GM19438 (cell line): ENCODE results near the gene SLC38A3.

Source experiments
- ATAC-seq: cut with Tn5 transposase; IDR thresholded peaks from one replicate; pipeline ENCODE4 v1.9.1; 2021; ENCODE audit warnings: low read depth; ENCODE audit not compliant: unreplicated experiment

SLC38A3 gene

GRCh38 chr3:50168791-50169190 is 36.3 kb upstream of the SLC38A3 start:
- no peak for ATAC-seq

GRCh38 chr3:50169232-50169832 is 35.7 kb upstream of the SLC38A3 start:
- ATAC-seq: no peak

- ATAC-seq: no peak
These were observed 35.2 kb upstream of the SLC38A3 start for GRCh38 chr3:50169858-50170257.

DNA sequence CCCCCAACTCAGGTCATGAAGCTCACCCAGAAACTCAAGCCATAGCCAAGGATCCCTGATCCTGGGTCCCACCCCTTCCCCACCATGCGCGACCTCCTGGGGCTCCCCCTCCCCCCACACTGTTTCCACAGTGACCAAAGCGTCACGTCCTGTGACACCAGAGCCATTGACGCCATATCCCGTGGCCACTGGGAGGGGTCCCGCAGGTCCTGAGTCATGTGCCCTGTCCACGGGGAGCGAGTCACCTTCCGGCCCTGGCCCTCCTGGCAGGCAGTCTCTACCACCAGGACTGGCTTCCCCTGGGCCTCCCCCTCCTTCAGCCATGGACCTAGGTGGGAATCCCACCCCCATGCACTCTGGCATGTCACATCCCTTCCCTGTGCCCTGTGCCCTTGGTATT is 34.4 kb upstream of the SLC38A3 start:
- ATAC-seq: no peak

DNA sequence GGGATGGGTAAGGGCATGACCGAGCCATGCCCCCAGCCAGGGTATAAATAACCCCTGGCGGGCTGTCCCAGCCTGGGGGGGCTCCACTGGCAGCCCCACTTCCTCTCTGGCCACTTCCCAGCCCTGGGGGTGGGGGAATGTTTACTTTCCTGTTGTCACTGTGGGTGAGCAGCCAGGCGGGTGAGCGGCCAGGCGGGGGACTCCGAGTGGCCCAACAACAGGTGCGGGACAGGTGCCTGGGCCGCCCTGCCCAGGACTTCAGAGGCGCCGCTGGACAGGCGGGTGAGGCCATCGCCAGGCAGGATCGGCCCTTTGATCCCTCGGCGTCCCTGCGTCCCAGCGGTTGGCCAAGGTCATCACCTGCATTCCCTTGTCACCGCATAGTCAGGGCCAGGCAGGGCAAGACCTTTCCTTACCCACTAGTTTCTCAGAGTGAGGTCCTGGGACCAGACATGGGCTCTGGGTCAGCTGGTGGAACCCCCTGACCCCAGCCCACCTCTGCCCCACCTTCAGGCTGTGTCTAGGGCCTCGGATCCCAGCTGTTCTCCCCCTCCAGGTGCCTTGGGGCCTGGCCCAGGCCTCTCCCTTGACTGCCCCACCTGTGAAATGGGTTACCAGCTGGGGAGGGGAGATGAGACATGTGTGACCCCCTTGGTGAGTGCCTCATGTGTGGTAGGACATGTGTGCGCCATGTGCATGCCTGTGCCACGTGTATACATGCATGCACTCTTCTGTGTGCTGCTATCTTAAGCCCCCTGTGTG is 33.4 kb upstream of the SLC38A3 start:
- ATAC-seq: no peak

GRCh38 chr3:50172626-50173220 is 32.3 kb upstream of the SLC38A3 start:
- no peak for ATAC-seq

GRCh38 chr3:50173685-50174516 is 31.2 kb upstream of the SLC38A3 start:
- ATAC-seq: no peak

GRCh38 chr3:50174517-50174895 is 30.6 kb upstream of the SLC38A3 start:
- no peak for ATAC-seq

- ATAC-seq: no peak
These were observed 30.0 kb upstream of the SLC38A3 start for GRCh38 chr3:50174947-50175524.

DNA sequence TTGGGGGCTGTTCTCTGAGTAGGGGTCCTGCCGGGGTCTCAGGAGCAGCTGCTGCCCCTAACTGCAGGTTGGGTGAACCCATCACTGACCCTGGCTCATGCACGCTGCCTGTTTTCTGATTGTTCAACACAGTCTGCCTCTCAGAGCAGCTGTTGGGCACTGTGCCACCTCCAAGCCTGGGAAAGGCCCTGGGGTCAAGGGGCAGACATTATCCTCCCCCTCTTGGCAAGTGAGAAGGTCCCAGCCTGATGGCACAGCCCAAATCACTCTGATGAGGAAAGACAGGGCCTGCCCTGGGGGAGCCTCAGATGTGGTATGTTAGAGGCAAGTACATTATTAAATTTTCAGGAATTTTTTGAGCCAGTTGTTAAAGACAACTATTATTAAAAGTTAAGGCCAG is 27.7 kb upstream of the SLC38A3 start:
- ATAC-seq: no peak

GRCh38 chr3:50179710-50180109 is 25.4 kb upstream of the SLC38A3 start:
- ATAC-seq: no peak

- no peak for ATAC-seq
These were observed 23.1 kb upstream of the SLC38A3 start for GRCh38 chr3:50181985-50182384.

DNA sequence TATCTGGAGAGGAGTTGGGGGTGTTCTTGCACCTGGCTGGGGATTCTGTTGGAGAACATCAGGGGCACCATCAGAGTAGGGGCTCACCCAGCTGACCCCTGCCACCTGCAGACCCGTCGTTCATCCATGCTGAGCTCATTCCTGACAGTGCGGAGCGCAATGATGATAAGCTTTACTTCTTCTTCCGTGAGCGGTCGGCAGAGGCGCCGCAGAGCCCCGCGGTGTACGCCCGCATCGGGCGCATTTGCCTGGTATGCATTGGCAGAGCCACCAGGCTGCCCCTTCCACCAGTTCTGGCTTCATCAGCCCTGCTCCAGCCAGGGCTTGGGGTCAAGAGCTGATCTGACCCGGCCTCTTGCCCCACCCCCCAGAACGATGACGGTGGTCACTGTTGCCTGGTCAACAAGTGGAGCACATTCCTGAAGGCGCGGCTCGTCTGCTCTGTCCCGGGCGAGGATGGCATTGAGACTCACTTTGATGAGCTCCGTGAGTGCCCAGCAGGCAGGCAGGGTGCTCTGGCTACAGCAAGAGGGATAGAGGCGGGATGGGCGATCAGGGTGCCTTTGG is 22.5 kb upstream of the SLC38A3 start:
- no peak for ATAC-seq

DNA sequence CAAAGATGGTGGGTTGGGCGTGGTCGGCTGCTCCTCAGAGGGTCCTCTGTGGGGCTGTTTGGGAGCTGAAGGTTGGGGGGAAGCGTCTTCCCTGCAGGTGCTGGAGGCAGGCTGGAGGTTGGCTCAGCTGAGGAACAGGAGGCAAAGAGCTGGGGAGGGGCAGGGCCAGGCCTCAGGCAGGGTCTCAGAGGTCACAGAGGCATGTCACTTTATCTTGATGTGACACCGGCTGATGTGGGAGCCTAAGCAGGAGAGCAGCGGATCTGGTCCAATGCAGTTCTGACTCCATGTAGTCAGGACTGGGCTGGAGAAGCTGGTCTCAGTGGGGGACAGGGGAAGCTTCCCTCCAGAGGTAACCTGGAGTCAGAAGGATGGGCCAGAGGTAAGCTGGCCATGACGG is 21.3 kb upstream of the SLC38A3 start:
- no peak for ATAC-seq

DNA sequence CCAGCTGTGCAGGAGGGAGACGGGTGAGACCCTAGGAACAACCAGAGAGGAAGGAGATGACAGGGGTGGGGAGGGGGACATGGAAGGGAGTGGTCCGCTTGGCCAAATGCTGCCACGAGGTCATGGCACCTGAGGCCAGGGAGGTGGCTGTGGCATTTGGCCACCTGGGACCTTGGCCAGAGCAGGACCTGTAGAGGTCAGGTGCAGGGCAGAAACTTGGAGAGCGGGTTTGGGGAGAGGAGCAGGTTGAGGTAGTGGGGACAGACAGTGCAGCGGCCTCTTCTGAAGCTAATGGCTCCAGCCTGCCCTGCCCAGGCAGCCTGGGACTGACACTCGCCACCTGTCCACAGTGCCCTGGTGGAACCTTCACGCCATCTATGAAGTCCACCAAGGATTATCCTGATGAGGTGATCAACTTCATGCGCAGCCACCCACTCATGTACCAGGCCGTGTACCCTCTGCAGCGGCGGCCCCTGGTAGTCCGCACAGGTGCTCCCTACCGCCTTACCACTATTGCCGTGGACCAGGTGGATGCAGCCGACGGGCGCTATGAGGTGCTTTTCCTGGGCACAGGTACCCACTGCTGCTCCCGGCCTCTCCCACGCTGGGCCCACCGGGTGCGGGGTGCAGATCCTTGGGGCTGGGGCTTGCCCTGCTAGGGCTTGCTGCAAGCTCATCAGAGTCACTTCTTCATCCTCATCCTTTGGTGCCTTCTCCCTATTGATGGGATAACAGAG is 20.7 kb upstream of the SLC38A3 start:
- no peak for ATAC-seq

GRCh38 chr3:50185230-50185629 is 19.8 kb upstream of the SLC38A3 start:
- no peak for ATAC-seq

GRCh38 chr3:50186096-50186495 is 19.0 kb upstream of the SLC38A3 start:
- no peak for ATAC-seq

DNA sequence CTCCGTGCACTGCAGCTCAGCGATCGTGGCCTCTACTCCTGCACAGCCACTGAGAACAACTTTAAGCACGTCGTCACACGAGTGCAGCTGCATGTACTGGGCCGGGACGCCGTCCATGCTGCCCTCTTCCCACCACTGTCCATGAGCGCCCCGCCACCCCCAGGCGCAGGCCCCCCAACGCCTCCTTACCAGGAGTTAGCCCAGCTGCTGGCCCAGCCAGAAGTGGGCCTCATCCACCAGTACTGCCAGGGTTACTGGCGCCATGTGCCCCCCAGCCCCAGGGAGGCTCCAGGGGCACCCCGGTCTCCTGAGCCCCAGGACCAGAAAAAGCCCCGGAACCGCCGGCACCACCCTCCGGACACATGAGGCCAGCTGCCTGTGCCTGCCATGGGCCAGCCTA is 17.3 kb upstream of the SLC38A3 start:
- ATAC-seq: no peak

DNA sequence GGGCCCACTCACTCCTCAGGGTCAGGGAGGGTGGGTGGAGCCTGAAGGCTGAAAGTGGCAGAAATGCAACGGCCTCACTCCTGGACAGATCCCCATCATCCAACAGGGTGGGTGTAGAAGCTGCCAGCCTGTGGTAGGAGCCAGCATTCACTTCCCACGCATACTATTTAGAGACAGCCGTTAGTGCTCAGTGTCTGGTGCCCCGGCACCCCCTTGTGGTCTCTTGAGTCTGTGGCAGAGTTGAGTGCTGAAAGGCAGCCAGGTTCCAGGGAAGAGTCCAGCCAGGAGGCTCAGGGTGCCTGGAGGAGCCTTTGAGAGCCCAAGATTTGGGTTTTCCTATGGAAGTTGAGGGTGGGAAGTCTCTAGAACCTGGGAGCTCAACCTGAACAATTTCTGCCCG is 15.8 kb upstream of the SLC38A3 start:
- ATAC-seq: no peak

DNA sequence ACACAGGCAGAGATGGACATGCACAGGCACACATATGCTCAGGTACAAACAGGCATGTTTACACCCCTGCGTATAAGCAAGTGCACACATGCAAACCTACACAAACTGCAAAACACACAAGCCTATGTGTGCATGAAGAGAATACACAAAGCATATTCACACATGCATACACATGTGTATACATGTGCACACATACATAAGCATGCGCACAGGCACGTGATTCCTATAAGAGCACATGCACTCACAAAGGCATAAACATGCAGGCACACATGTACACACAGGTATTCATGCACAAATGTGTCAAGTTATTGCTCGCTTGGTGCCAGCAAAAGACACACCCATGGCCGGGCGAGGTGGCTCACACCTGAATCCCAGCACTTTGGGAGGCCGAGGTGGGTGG is 15.1 kb upstream of the SLC38A3 start:
- ATAC-seq: no peak
